HCT116 (cell line): ENCODE measurements around the gene ANO6. TPM values are rescaled to one million over a fixed set of nuclear protein-coding genes. Genes with fewer than 3 reads are reported as not detected.
A peak's percentile ranks its signal among the peaks of the same experiment; 100 is the strongest.

Source experiments
- ATAC-seq: fragments of 200-7000 bp; cut with Tn5 transposase; 2 replicates; pipeline ENCODE4 v1.9.1; 2020; ENCODE audit warnings: mild to moderate bottlenecking, moderate library complexity
- BruUV-seq: library from RNA; stranded (reverse); fragments of 400-500 nt; replicated peaks from 2 replicates; lab custom pipeline; 2021; lab: Mats Ljungman, UMichigan
- CTCF ChIA-PET: fragments of 300-600 bp; sonication (Branson Sonifier 250); formaldehyde crosslinking; loops from one replicate; lab custom pipeline; 2021; ENCODE audit warnings: antibody characterized with exemption; lab: Charles Lee
- POLR2A ChIA-PET: fragments of 300-600, 350-600 bp; sonication (Branson Sonifier 250); formaldehyde crosslinking; loops from one replicate; lab custom pipeline; 2021; ENCODE audit warnings: antibody characterized with exemption; lab: Charles Lee
- RAD21 ChIA-PET, 2 experiments: fragments of 300-600 bp; sonication (Branson Sonifier 250); formaldehyde crosslinking; loops; one replicate each; lab custom pipeline; 2023; ENCODE audit warnings: low total read pairs in 2 of 2; ENCODE audit not compliant: uncharacterized antibody in 2 of 2, unreplicated experiment in 2 of 2, low non-redundant PET in 1 of 2; lab: Charles Lee
- DNase-seq: peaks from one replicate; pipeline ENCODE4 v3.0.0-alpha.2; 2010; ENCODE audit warnings: low read depth, low spot score
- H2AFZ ChIP-seq: fragments of 200-600 bp; shearing (Covaris generic), sonication (generic); 2 replicates; pipeline ENCODE4 v1.6.1; 2017; ENCODE audit warnings: low read depth, mixed run types, mixed read lengths, antibody characterized with exemption, low read length; ENCODE audit not compliant: poor library complexity, severe bottlenecking
- H3K27ac ChIP-seq: 2 replicates; pipeline ENCODE4 v1.5.1; 2012; ENCODE audit warnings: low read depth, low read length
- H3K27me3 ChIP-seq: fragments of 200-600 bp; sonication (generic); 2 replicates; pipeline ENCODE4 v1.6.1; 2016; ENCODE audit warnings: mixed run types, low read length, mixed read lengths; ENCODE audit not compliant: insufficient read depth
- H3K36me3 ChIP-seq, 2 experiments: fragments of 200-500 bp in 1 of 2; fragments of 200-600 bp in 1 of 2; sonication (Bioruptor generic) in 1 of 2; sonication (generic) in 1 of 2; 2 replicates each; pipeline versions ENCODE4 v1.5.1 to v1.6.1; 2014 to 2016; ENCODE audit warnings: low read length in 2 of 2, inconsistent platforms in 1 of 2, mixed read lengths in 1 of 2, mixed run types in 1 of 2; ENCODE audit not compliant: insufficient read depth in 2 of 2, control insufficient read depth in 1 of 2
- H3K4me1 ChIP-seq, 2 experiments: fragments of 200-600 bp in 1 of 2; sonication (generic) in 1 of 2; 2 replicates each; pipeline versions ENCODE4 v1.5.1 to v1.6.1; 2012 to 2017; ENCODE audit warnings: low read length in 2 of 2, inconsistent platforms in 1 of 2, mild to moderate bottlenecking in 1 of 2, mixed read lengths in 1 of 2, mixed run types in 1 of 2, moderate library complexity in 1 of 2; ENCODE audit not compliant: insufficient read depth in 2 of 2, control insufficient read depth in 1 of 2
- H3K4me2 ChIP-seq: fragments of 200-600 bp; sonication (generic); 2 replicates; pipeline ENCODE4 v1.6.1; 2017; ENCODE audit warnings: mixed run types, low read length, mixed read lengths
- H3K4me3 ChIP-seq, 2 experiments: fragments of 200-600 bp in 1 of 2; sonication (generic) in 1 of 2; replicated peaks in 1 of 2; 2 replicates each; pipeline ENCODE4 v1.5.1; 2011 to 2016; ENCODE audit warnings: low read length in 2 of 2, control low read depth in 1 of 2, low read depth in 1 of 2, mild to moderate bottlenecking in 1 of 2, mixed read lengths in 1 of 2, mixed run types in 1 of 2
- H3K79me2 ChIP-seq: fragments of 200-600 bp; sonication (generic); 2 replicates; pipeline ENCODE4 v1.6.1; 2017; ENCODE audit warnings: mild to moderate bottlenecking, mixed run types, low read length, moderate library complexity, mixed read lengths; ENCODE audit not compliant: insufficient read depth
- H3K9ac ChIP-seq: fragments of 200-600 bp; sonication (generic); 2 replicates; pipeline ENCODE4 v1.6.1; 2016; ENCODE audit warnings: low read length, mixed read lengths
- H3K9me2 ChIP-seq: fragments of 200-600 bp; sonication (generic), shearing (Covaris generic); 2 replicates; pipeline ENCODE4 v1.6.1; 2017; ENCODE audit warnings: mixed run types, mild to moderate bottlenecking, moderate library complexity; ENCODE audit not compliant: insufficient read depth
- H3K9me3 ChIP-seq, 2 experiments: fragments of 200-500 bp in 1 of 2; fragments of 200-600 bp in 1 of 2; sonication (Bioruptor generic) in 1 of 2; sonication (generic) in 1 of 2; 2 replicates each; pipeline ENCODE4 v1.6.1; 2014 to 2017; ENCODE audit warnings: low read length in 2 of 2, mixed read lengths in 2 of 2, inconsistent platforms in 1 of 2, low read depth in 1 of 2, mild to moderate bottlenecking in 1 of 2, mixed run types in 1 of 2, moderate library complexity in 1 of 2; ENCODE audit not compliant: control insufficient read depth in 1 of 2, insufficient read depth in 1 of 2
- H4K20me1 ChIP-seq: fragments of 200-600 bp; sonication (generic), shearing (Covaris generic); 2 replicates; pipeline ENCODE4 v1.6.1; 2017; ENCODE audit warnings: mixed run types, mild to moderate bottlenecking, moderate library complexity; ENCODE audit not compliant: insufficient read depth
- ATF3 ChIP-seq: IDR thresholded peaks from 2 replicates; pipeline ENCODE4 v1.6.1; 2012
- CBX3 ChIP-seq: IDR thresholded peaks from 2 replicates; pipeline ENCODE4 v1.6.1; 2012; ENCODE audit warnings: low read depth
- CEBPB ChIP-seq: IDR thresholded peaks from 2 replicates; pipeline ENCODE4 v1.6.1; 2012; ENCODE audit warnings: low read depth
- CTCF ChIP-seq, 3 experiments: fragments of 200-600 bp in 1 of 3; sonication (generic) in 1 of 3; IDR thresholded peaks in 2 of 3; conservative IDR thresholded peaks in 1 of 3; 2 replicates each; pipeline ENCODE4 v1.5.1; 2012 to 2017; ENCODE audit warnings: low read depth in 2 of 3, low read length in 2 of 3, antibody characterized with exemption in 1 of 3, borderline replicate concordance in 1 of 3, control low read depth in 1 of 3, mild to moderate bottlenecking in 1 of 3, mixed read lengths in 1 of 3, mixed run types in 1 of 3, moderate library complexity in 1 of 3; ENCODE audit not compliant: insufficient read depth in 1 of 3
- EGR1 ChIP-seq: IDR thresholded peaks from 2 replicates; pipeline ENCODE4 v1.6.1; 2012; ENCODE audit warnings: low read depth
- ELF1 ChIP-seq: IDR thresholded peaks from 2 replicates; pipeline ENCODE4 v1.6.1; 2012; ENCODE audit warnings: low read depth, borderline replicate concordance
- EZH2 ChIP-seq: fragments of 200-600 bp; sonication (generic); IDR thresholded peaks from 2 replicates; pipeline ENCODE4 v1.6.1; 2017; ENCODE audit warnings: antibody characterized with exemption, mixed run types
- EZH2phosphoT487 ChIP-seq: fragments of 200-600 bp; IDR thresholded peaks from 2 replicates; pipeline ENCODE4 v1.6.1; 2018; ENCODE audit warnings: antibody characterized with exemption, borderline replicate concordance
- FOSL1 ChIP-seq: IDR thresholded peaks from 2 replicates; pipeline ENCODE4 v1.6.1; 2012; ENCODE audit warnings: low read depth
- JUND ChIP-seq: IDR thresholded peaks from 2 replicates; pipeline ENCODE4 v1.6.1; 2012
- MAX ChIP-seq: IDR thresholded peaks from 2 replicates; pipeline ENCODE4 v1.6.1; 2012
- POLR2A ChIP-seq: IDR thresholded peaks from 2 replicates; pipeline ENCODE4 v1.7.0; 2011; ENCODE audit warnings: borderline replicate concordance; ENCODE audit not compliant: insufficient read depth, insufficient read length; ENCODE audit errors: extremely low read depth
- POLR2AphosphoS5 ChIP-seq: IDR thresholded peaks from 2 replicates; pipeline ENCODE4 v1.6.1; 2011; ENCODE audit warnings: mild to moderate bottlenecking, low read depth, low read length, moderate library complexity
- RAD21 ChIP-seq: IDR thresholded peaks from 2 replicates; pipeline ENCODE4 v1.6.1; 2012; ENCODE audit warnings: low read depth, mild to moderate bottlenecking
- REST ChIP-seq: IDR thresholded peaks from 2 replicates; pipeline ENCODE4 v1.6.1; 2012; ENCODE audit warnings: low read depth
- SIN3A ChIP-seq: IDR thresholded peaks from 2 replicates; pipeline ENCODE4 v1.6.1; 2012; ENCODE audit warnings: low read depth
- SP1 ChIP-seq: IDR thresholded peaks from 2 replicates; pipeline ENCODE4 v1.6.1; 2012; ENCODE audit warnings: low read depth
- SRF ChIP-seq: IDR thresholded peaks from 2 replicates; pipeline ENCODE4 v1.6.1; 2012; ENCODE audit warnings: low read depth
- TCF7L2 ChIP-seq: IDR thresholded peaks from 2 replicates; pipeline ENCODE4 v1.7.0; 2011; ENCODE audit warnings: borderline replicate concordance, inconsistent platforms; ENCODE audit not compliant: insufficient read depth, insufficient read length; ENCODE audit errors: extremely low read depth
- YY1 ChIP-seq: IDR thresholded peaks from 2 replicates; pipeline ENCODE4 v1.6.1; 2011; ENCODE audit warnings: low read length, low read depth, moderate library complexity, mild to moderate bottlenecking; ENCODE audit not compliant: insufficient replicate concordance; ENCODE audit errors: extremely low read depth
- ZFX ChIP-seq: fragments of 450-650 bp; IDR thresholded peaks from 2 replicates; pipeline ENCODE4 v1.6.1; 2017
- ZNF274 ChIP-seq: fragments of 200-500 bp; sonication (Bioruptor generic); IDR thresholded peaks from 2 replicates; pipeline ENCODE4 v1.6.1; 2014; ENCODE audit warnings: mild to moderate bottlenecking, low read depth, low read length, inconsistent platforms
- intact Hi-C: fragments of 100-400 bp; cut with micrococcal nuclease; formaldehyde crosslinking; loops from 2 replicates; pipeline ENCODE4 v1.10.0; 2022
- total RNA-seq: library from RNA; stranded (reverse); gene quantifications from one replicate; pipeline ENCODE4 v1.2.1, GENCODE V29; 2021; ENCODE audit not compliant: unreplicated experiment

Gene ANO6
- total RNA-seq, 1 experiment from 2014 or later: 36.7 TPM

- DNase-seq (peak; percentile 87), ATAC-seq (peak; percentile 97)
- ChIA-PET RAD21 (no interaction called here), CTCF (no interaction called here), POLR2A (no interaction called here)
- Histone ChIP-seq H3K4me2 (peak overlapping the region; percentile 8; the same call in 1 of the 2 replicates), H3K4me1 (peaks cover 7 to 13% of the 10 kb centered on the region in 2 experiments), H3K4me3 (no peak overlapping the region), H3K9me3 (no peaks in the 10 kb centered on the region), H2AFZ (no peak overlapping the region), H3K79me2 (no peaks in the 10 kb centered on the region), H3K9me2 (no peaks in the 10 kb centered on the region), H3K36me3 (peaks cover 9 to 12% of the 10 kb centered on the region in 2 experiments; a peak in 3 of 4 replicates), H3K27ac (no peak overlapping the region), H4K20me1 (no peaks in the 10 kb centered on the region), H3K9ac (no peak overlapping the region), H3K27me3 (no peaks in the 10 kb centered on the region)
- BruUV-seq: no TSS peak
- intact Hi-C loops: no loop called here
- TF ChIP-seq SIN3A (peak; percentile 80), ZFX (no peak), SP1 (peak; percentile 66), REST (no peak), CBX3 (peak; percentile 94), RAD21 (0 out of 2 replicates have a peak, but pooled peaks have one; percentile 22), POLR2A (no peak), CTCF (IDR thresholded peaks at IDR 0.05 in 2 of 3, conservative IDR thresholded peaks at IDR 0.05 in 1 of 3; ENCODE audit: borderline replicate concordance in 1 of 3, insufficient read depth in 1 of 3, low read depth in 2 of 3, low read length in 2 of 3) (no peak), MAX (peak; percentile 86), ELF1 (no peak), ATF3 (peak; percentile 82), TCF7L2 (no peak), FOSL1 (peak; percentile 91), JUND (peak; percentile 92), ZNF274 (no peak), POLR2AphosphoS5 (peak; percentile 32; the same call in 1 of the 2 replicates), EGR1 (no peak), CEBPB (peak; percentile 60), YY1 (peak; percentile 62), SRF (peak; percentile 71; the same call in 1 of the 2 replicates), EZH2phosphoT487 (no peak), EZH2 (no peak)
Measured at GRCh38 chr12:45415393-45415817, 199.5 kb downstream of the ANO6 start.
